ENCODE measurements around the gene NDUFS2.

Gene NDUFS2

DNA sequence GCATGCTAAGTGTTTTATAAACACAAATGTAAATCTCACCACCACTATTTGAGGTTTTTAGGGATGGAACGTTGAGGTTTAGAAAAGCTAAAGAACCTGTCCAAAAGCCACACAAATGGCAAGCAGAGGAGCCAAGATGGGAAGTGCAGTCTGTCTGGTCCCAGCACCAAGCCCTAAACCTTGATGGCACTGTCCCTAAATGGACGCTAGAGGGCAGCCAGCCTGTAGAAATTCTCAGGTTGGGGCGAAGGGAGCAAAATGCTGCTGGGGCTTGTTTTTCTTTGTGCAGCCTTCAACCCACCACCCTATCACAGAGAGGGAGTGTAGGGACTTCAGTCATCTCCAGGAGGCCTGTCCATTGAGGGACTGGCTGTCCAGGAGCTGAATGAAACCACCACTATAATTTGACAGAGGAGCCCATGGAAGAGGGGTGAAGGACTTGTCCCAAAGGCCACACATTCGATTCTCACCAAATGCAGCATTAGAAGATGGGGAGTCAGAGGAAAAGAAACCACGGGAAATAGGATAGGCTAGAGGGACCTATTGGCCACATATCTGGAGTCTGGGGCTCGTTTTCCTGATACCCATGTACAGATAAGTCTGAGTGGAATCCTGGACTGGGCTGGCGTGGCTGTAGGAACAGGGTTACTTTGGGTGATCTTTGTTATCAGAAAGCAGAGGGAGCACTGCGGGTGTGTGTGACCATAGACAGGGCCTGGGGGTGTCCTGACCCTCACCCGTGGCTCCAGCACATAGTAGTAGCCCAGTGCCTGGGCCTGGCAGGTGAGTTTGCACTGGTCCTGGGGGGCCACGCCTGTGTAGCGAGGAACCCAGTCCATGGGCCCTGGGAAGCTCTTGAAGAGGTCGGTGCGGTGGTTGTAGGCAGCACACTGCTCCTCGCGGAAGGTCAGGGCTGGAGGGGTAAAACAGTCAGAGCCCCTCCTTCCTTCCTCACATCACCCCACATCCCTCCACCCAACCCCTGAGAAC lies 9.4 kb upstream of the NDUFS2 start:
- in situ Hi-C loops (cut with MboI; ENCODE audit: low sequenced_read_pairs), result loop anchor here (25.0 kb wide), 1 partner anchor 545 kb away; the partner anchor contains the start of gene DUSP12
- Histone ChIP-seq H3K4me1 (no peaks in the 10 kb centered on the region), H3K4me3 (no peak overlapping the region), H3K36me3 (replicated peaks) (no peaks in the 10 kb centered on the region), H3K9me3 (no peaks in the 10 kb centered on the region), H3K27me3 (ENCODE audit: low read depth) (no peaks in the 10 kb centered on the region)
- peak; percentile 67 to 78 for DNase-seq (ENCODE audit: low spot score in 2 of 2)

DNA sequence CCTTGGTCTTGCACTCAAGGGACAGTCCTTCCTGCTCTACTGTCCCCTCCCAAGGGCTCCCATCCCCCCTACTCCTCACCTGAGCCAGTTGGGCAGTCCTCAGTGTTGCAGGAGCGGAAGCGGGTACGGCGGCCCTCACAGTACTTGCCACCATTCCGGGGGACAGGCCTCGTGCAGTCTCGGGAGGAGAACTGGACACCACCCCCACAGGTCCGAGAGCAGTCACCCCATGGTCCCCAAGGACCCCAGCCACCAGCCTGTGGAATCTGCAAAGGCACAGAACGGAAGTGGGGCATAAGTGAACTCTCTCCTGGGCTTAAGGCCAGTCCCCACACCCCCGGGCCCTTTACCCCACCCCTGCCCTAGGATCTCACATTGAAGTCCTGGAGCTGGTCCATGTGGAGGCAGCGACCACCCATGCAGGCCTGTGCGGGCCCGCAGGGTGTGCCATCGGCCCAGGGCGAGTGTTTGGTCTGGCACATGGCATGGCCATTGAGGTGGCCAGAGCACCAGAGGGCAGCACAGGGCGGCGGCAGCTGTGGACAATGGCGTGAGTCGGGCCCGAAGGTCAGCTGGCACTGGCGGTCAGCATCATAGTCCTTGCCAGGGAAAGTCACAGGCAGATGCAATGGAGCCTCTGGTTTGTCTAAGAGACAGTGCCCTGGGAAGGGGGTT lies 8.5 kb upstream of the NDUFS2 start:
- no peaks in the 10 kb centered on the region for H3K27me3 ChIP-seq (ENCODE audit: low read depth)
- in situ Hi-C loops (cut with MboI; ENCODE audit: low sequenced_read_pairs), result loop anchor here (25.0 kb wide), 1 partner anchor 544 kb away; the partner anchor contains the start of gene DUSP12
- H3K4me3 ChIP-seq, result no peak overlapping the region
- DNase-seq (ENCODE audit: low spot score in 2 of 2), result no peak
- H3K36me3 ChIP-seq (replicated peaks), result no peaks in the 10 kb centered on the region
- H3K4me1 ChIP-seq, result peaks cover 6% of the 10 kb centered on the region
- H3K9me3 ChIP-seq, result no peaks in the 10 kb centered on the region

DNA sequence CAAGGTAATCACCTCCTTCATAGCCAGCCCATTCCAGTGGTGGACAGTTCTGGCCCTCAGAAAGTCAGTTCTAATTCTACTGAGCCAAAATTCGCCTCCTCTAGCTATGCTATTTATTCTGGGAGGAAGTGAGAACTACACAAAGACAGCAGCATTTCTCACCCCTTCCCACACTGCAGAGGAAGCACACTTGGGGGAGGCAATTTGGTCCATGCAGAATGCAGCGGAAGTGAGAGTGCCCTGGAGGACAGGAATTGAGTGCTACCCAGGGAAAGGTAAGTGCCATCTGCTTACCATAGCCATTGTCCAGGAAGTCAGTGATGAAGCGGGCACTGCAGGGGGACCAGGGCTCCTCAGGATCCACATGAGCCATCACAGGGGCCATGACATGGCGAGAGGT lies 7.0 kb upstream of the NDUFS2 start:
- H3K9me3 ChIP-seq, result no peaks in the 10 kb centered on the region
- no peak for DNase-seq (ENCODE audit: low spot score in 2 of 2)
- H3K36me3 ChIP-seq (replicated peaks), result no peaks in the 10 kb centered on the region
- no peaks in the 10 kb centered on the region for H3K27me3 ChIP-seq (ENCODE audit: low read depth)
- in situ Hi-C loops (cut with MboI; ENCODE audit: low sequenced_read_pairs), result loop anchor here (25.0 kb wide), 1 partner anchor 542 kb away; the partner anchor contains the start of gene DUSP12
- H3K4me3 ChIP-seq, result no peak overlapping the region
- peaks cover 10% of the 10 kb centered on the region for H3K4me1 ChIP-seq

DNA sequence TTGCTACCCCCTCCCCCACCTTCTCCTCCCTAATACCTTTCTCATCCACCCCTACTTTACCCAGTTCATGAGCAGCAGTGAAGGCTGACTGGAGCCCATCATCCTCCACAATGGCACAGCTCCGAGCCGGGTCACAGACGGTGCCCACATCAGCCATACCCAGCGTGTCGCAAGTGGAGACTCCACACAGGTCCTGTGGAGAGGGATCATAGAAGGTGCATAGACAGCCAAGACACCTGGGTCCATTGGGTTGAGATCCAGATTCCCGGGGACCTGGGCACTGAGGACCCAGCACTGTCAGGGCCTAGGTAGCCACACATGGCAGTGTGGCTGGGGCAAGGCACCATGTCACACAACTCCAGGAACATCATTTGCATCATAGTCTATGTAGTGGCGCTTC lies 6.1 kb upstream of the NDUFS2 start:
- Histone ChIP-seq H3K36me3 (replicated peaks) (no peaks in the 10 kb centered on the region), H3K27me3 (ENCODE audit: low read depth) (no peaks in the 10 kb centered on the region), H3K4me3 (no peak overlapping the region), H3K9me3 (no peaks in the 10 kb centered on the region), H3K4me1 (peaks cover 14% of the 10 kb centered on the region)
- DNase-seq (ENCODE audit: low spot score in 2 of 2), result no peak
- in situ Hi-C loops (cut with MboI; ENCODE audit: low sequenced_read_pairs), result loop anchor here (25.0 kb wide), 1 partner anchor 541 kb away; the partner anchor contains the start of gene DUSP12

DNA sequence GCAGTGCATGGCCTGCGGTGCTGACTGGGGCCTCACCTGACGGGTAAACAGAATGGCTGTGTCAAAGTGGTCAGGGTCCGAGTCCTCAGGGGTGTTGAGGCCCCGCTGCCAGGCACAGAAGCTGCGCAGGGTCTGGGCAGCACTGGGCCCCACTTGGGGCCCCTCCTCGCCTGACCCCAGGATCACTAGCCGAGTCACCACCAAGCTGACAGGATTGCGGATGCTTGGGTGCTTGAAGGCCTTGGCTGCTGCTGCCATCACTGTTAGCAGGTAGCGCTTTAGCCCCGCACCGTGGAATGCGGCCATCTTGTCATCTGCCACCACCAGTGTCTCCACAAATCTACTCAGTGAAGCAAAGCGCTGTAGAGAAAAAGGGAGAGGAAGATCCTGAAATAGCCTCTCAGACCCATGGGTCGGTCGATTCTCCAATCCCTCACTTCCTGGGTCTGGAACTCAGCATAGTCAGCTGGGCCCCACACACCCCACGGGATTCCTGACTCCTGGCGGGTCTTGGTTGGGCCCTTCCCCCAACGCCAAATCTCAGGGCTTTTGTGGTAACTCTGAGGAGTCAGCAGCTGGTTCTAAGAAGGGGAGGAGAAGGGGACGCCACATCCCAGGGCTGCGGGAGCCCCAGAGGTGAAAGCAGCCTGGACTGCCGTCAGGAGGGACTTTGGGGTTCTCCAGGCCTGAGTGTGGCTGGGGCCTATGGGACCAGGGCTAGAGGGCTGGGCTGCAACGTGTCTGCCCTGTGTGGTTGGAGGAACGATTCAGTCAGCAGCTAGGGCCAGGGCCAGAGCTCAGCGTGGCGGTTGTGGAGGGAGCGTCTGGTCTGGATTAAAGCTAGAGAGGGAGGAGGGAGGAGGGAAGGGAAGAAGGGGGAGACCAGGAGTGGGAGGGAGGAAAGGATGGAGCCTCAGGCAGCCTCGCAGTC lies 5.4 kb upstream of the NDUFS2 start:
- H3K4me1 ChIP-seq, result peaks cover 21% of the 10 kb centered on the region
- no peaks in the 10 kb centered on the region for H3K27me3 ChIP-seq (ENCODE audit: low read depth)
- in situ Hi-C loops (cut with MboI; ENCODE audit: low sequenced_read_pairs), result loop anchor here (25.0 kb wide), 1 partner anchor 541 kb away; the partner anchor contains the start of gene DUSP12
- no peak for DNase-seq (ENCODE audit: low spot score in 2 of 2)
- H3K4me3 ChIP-seq, result no peak overlapping the region
- no peaks in the 10 kb centered on the region for H3K9me3 ChIP-seq
- no peaks in the 10 kb centered on the region for H3K36me3 ChIP-seq (replicated peaks)

DNA sequence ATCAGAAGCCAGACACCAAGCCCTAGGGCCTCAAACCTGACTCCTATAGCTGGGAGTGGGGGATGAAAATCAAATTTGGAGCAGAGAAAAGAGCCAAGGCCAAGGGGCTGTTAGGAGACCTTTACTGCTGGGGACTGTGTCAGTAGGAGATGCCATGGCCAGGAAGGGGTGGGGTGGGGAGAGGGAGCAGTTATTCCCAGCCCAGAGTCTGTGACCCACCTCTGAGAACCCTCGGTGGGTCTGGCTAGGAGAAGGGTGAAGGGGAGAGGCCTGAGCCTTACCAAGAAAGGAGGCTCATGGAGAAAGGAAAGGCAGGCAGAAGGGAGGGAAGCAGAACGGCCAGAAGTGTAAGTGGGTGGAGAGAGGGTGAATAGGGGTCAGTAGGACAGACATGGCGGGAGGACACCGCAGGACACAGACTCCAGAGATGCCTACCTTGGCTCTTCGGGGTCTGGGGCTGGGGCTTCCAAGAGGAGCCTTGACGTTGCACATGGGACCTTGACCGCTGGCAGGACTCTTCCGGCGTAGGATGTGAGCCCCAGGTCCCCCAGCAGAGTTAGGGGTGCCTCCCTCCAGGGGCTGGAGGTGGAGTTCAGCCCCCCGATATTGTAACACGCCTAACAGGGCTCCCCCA lies 4.5 kb upstream of the NDUFS2 start:
- Histone ChIP-seq H3K27me3 (ENCODE audit: low read depth) (no peaks in the 10 kb centered on the region), H3K4me3 (no peak overlapping the region), H3K9me3 (no peaks in the 10 kb centered on the region), H3K4me1 (peaks cover 21% of the 10 kb centered on the region), H3K36me3 (replicated peaks) (no peaks in the 10 kb centered on the region)
- in situ Hi-C loops (cut with MboI; ENCODE audit: low sequenced_read_pairs), result loop anchor here (25.0 kb wide), 1 partner anchor 540 kb away; the partner anchor contains the start of gene DUSP12
- DNase-seq (ENCODE audit: low spot score in 2 of 2), result no peak

DNA sequence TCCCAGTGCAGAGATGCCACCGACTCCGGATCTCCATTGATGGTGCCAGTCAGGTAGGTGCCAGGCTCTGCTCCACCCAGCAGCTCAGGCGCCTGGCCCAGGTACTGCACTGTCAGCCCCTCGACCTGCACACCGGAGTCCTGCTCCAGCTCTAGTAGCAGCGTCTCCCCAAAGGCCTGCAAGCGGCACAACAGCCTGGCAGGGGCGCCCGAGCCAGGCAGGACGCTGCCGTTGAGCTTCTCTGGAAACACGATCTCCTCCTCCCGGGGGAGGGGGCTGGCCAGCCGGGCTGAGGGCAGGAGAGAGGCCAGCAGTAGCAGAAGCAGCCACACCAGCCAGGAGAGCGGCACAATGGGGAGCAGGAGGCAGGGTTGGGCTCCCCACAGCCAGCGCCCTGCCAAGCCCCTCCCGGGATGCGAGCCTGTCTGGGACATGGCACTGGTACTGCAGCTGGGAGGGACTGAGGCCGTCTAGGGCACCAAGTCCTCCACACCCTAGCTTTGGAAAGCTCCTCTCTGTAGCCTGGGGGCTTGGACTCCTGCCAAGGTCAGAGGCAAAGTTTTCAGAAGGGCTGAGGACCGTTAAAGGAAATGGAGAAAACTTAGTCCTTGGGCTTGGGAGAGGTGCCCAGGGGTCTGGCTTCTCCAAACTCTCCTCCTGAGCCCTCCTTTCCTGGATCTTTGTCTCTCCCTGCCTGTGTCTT lies 3.8 kb upstream of the NDUFS2 start:
- no peaks in the 10 kb centered on the region for H3K27me3 ChIP-seq (ENCODE audit: low read depth)
- DNase-seq (ENCODE audit: low spot score in 2 of 2), result peak; percentile 15 to 82
- no peaks in the 10 kb centered on the region for H3K36me3 ChIP-seq (replicated peaks)
- in situ Hi-C loops (cut with MboI; ENCODE audit: low sequenced_read_pairs), result loop anchor here (25.0 kb wide), 1 partner anchor 539 kb away; the partner anchor contains the start of gene DUSP12
- no peaks in the 10 kb centered on the region for H3K9me3 ChIP-seq
- peaks cover 21% of the 10 kb centered on the region for H3K4me1 ChIP-seq
- H3K4me3 ChIP-seq, result no peak overlapping the region

DNA sequence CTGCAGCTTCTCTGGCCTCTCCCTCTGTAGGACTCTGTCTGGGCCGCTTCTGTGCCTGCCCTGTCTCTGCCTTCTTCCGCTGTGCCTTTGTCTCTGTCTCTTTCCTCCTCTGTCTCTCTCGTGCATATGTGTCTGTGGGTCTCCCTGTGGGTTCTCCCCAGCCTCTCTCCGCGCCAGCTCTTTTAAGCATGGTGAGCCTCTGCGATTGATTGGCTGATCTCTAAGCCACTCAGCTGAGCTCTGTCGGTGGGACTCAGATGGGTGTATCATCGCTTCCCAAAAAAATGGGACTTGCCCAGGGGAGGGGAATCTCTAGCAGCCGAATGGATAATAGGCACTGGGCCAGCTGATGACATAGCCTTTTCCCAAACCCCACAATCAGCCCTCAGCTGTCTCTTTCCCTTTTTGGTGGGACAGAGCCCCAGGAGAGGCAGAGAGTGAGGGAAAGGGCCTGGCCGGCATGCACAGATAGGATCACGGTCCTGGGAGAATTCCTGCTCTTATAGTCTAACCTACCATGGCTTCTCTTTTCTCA lies 3.2 kb upstream of the NDUFS2 start, which contains the start of gene ADAMTS4:
ADAMTS4 (minus strand) TSS at position 158 of the 535 bp plus-strand sequence. CDS start 427 bp downstream, outside the sequence.
- Histone ChIP-seq H3K4me1 (peaks cover 22% of the 10 kb centered on the region), H3K27me3 (ENCODE audit: low read depth) (no peaks in the 10 kb centered on the region), H3K9me3 (no peaks in the 10 kb centered on the region), H3K36me3 (replicated peaks) (peaks cover 3% of the 10 kb centered on the region), H3K4me3 (no peak within 1 kb of the TSS)
- in situ Hi-C loops (cut with MboI; ENCODE audit: low sequenced_read_pairs), result loop anchor here (25.0 kb wide), 1 partner anchor 538 kb away; the partner anchor contains the start of gene DUSP12
- DNase-seq (ENCODE audit: low spot score in 2 of 2), result no peak

DNA sequence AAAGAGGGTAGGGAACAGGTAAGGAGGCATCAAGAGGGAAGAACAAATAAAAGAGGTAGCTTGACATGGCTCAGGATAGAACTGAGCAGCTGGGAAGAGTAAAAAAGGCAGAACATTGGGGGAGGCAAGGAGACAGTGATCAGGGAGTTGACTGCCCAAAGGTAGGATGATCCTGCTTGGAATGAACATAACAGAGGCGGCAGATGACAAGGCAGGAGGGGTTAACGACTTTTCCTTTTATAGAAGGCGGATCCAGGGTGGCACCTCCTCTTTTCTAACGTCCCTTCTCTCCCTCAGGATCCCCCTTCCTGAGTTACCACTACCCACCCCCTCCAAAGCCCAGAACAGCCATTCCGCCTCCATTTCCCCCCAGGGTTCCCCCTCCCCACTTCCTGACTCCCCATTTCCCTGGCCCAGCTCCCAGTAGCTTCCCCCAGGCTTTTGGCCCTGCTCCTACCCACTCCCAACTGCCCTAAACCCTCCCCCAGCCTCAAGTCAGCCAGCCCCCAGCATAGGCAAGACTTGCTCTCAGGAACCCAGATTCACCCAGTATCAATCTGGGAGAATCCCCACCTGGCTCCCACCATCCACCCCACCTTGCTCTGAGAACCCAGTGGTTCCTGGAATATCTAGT lies 2.5 kb upstream of the NDUFS2 start:
- in situ Hi-C loops (cut with MboI; ENCODE audit: low sequenced_read_pairs), result loop anchor here (25.0 kb wide), 1 partner anchor 538 kb away; the partner anchor contains the start of gene DUSP12
- DNase-seq (ENCODE audit: low spot score in 2 of 2), result no peak
- H3K4me1 ChIP-seq, result peaks cover 26% of the 10 kb centered on the region
- H3K9me3 ChIP-seq, result no peaks in the 10 kb centered on the region
- no peak overlapping the region for H3K4me3 ChIP-seq
- H3K36me3 ChIP-seq (replicated peaks), result peaks cover 10% of the 10 kb centered on the region
- no peaks in the 10 kb centered on the region for H3K27me3 ChIP-seq (ENCODE audit: low read depth)

DNA sequence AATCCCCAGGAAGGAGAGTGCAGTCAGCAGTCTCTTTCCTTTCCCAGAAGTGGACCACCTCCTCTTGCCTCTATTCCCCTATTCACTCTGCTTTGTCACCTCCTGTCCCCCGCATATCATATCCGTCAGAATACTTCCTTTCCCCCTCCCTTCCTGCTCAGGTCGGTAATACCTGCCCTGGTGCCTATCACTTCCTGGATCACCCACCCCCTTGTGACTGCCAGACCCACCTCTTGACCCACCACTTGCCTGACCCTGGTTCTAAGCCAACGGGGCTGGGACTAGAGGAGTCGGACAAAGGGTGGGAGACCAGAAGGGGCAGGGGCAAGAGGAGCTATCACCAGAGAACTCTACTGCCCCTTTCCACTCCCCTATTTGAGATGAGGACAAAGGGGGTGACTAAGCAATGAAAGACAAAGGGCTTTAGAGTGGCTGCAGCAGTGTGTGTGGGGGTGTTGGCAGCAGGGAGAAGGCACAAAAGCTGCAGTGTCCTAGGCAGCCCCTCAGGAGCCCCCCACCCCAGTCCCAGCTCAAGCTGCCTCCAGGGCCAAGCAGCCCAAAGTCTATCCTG lies 1.7 kb upstream of the NDUFS2 start:
- peaks cover 11% of the 10 kb centered on the region for H3K36me3 ChIP-seq (replicated peaks)
- no peak for DNase-seq (ENCODE audit: low spot score in 2 of 2)
- H3K4me1 ChIP-seq, result peaks cover 26% of the 10 kb centered on the region
- no peaks in the 10 kb centered on the region for H3K9me3 ChIP-seq
- no peaks in the 10 kb centered on the region for H3K27me3 ChIP-seq (ENCODE audit: low read depth)
- in situ Hi-C loops (cut with MboI; ENCODE audit: low sequenced_read_pairs), result no loop called here
- no peak overlapping the region for H3K4me3 ChIP-seq

Measured in HAP-1 (cell line).